Measurements from ENCODE around the gene OPALIN.

GRCh38 chr10:96407560-96408069, 48.8 kb upstream of the OPALIN start:
- TF ChIP-seq POLR2A (IDR thresholded peaks at IDR 0.05) = no peak
- no peak for TF ChIP-seq CTCF (IDR thresholded peaks at IDR 0.05)

Measured in heart left ventricle (tissue), 13 donors.